HL-60/S4 (cell line): ENCODE results near the gene SPNS2.

Source experiments
- in situ Hi-C: fragments of 300-500 bp; cut with MboI; formaldehyde crosslinking; loops from 2 replicates; pipeline ENCODE4 v1.14.3; 2022; ENCODE audit warnings: low sequenced_read_pairs

The SPNS2 gene

GRCh38 chr17:4548061-4548461 is 49.4 kb downstream of the SPNS2 start:
- in situ Hi-C loops = no loop called here

DNA sequence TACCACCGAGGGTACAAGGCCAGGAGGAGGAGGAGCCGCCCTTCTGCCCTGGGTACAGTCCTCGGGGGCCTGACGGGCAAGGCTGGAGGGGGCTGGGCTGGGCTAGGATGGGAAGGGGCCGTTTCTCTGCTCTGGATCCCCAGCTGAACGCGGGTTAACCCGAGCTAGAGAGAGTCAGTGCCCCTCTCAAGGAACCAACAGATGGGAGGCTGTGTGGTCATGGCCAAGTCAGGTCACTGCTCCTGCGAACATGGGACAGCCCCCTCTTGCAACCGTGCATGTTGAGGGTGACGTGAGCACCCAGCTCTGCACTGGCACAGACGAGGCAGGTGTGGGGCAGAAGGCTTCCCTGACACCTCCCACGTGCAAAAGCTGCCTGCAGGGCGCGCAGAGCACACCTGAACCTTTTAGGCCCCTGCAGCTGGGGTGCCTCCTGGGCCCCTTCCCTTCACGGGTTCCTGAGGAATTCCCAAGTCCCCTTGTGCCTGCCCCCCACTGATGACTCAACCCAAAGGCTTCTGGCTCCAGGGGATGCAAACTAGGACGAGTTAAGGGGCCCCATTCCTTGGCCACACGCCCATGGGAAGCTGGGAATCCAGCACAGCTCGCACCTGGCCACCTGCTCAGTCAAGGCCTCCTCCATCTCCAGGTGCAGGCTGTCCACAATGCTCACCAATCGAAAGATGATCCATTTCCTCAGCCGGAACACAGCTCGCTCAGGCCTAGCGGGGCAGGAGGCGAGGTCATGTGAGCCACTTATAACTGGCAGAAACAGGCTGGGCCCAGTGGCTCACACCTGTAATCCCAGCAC is 50.2 kb downstream of the SPNS2 start:
- in situ Hi-C loops = no loop called here

- in situ Hi-C loops = no loop called here
Observed at GRCh38 chr17:4549781-4550533, 51.3 kb downstream of the SPNS2 start.

DNA sequence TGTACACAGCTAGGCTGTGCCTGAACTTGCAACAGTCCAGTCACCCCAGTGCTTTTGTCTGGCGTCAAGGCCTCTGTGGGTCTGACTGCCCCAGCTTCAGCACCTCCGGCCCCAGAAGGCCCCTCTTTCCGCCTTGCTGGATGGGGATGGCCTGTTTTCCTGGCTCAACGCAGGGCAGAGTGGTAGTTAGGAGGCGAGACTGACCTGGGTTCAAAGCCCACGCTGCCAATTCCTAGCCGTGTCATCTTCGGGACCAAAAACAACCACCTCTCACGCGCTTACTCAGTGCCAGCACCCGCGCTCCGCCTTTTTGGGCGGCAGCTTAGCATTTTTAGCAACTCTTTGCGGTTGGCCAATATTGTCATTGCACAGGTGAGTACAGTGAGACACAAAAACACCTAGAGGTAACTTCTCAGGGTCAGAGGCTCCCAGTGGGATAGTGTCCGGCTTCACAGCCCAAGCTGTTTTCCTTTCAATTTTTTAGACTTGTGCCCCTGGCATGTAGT is 51.9 kb downstream of the SPNS2 start:
- in situ Hi-C loops = no loop called here

- in situ Hi-C loops = no loop called here
Observed at GRCh38 chr17:4551141-4551540, 52.5 kb downstream of the SPNS2 start.

GRCh38 chr17:4551796-4552525 is 53.3 kb downstream of the SPNS2 start:
- in situ Hi-C loops = no loop called here

DNA sequence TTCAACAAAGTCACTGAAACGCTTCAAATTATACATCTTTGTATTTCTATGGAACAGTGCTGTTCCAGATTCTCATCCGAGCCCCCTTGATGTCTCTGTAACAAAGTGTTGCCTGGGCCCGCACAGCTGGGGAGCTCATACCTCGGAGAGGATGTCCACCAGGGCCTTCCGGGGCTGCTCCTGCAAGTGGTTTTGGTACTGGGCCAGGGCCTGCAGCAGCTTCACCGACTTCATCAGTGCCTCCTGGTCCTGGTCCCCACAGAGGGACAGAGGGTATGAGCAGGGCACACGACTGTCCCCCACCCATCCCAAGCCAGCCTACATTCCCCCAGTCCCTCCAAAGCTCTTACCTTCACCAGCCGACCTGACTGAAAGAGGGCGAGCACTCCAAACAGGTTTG is 55.0 kb downstream of the SPNS2 start:
- in situ Hi-C loops = no loop called here

DNA sequence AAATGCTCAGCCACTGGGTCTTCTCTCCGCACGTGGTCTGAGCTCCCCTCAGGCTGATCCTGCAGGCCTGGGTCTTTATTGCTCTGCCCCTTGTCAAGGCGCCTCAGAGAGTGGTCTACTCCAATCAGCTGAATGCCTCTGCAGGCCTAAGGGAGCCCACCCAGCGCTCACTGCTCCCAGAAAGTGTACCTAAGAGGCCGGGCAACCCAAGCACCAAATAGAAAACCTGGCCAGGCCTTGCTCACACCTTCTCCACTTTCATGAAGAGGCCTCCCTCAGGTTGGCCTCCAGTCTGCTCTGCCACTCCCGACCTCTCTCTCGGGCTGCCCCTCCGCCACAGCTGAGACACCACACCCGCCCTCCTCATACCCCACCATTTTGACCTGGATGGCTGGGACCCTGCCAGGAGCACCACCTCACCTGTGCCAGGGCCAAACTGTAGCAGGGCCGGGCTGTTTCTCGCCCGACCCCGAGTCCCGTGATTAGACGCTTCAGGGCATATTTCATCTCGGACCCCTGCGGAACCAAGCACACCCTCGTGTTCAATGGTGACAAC is 55.8 kb downstream of the SPNS2 start:
- in situ Hi-C loops = no loop called here

GRCh38 chr17:4554997-4555799 is 56.5 kb downstream of the SPNS2 start, which contains the start of gene MYBBP1A:
Gene MYBBP1A (minus strand): TSS chr17:4555384. CDS start chr17:4555324, 60 bp downstream.
- in situ Hi-C loops = no loop called here

DNA sequence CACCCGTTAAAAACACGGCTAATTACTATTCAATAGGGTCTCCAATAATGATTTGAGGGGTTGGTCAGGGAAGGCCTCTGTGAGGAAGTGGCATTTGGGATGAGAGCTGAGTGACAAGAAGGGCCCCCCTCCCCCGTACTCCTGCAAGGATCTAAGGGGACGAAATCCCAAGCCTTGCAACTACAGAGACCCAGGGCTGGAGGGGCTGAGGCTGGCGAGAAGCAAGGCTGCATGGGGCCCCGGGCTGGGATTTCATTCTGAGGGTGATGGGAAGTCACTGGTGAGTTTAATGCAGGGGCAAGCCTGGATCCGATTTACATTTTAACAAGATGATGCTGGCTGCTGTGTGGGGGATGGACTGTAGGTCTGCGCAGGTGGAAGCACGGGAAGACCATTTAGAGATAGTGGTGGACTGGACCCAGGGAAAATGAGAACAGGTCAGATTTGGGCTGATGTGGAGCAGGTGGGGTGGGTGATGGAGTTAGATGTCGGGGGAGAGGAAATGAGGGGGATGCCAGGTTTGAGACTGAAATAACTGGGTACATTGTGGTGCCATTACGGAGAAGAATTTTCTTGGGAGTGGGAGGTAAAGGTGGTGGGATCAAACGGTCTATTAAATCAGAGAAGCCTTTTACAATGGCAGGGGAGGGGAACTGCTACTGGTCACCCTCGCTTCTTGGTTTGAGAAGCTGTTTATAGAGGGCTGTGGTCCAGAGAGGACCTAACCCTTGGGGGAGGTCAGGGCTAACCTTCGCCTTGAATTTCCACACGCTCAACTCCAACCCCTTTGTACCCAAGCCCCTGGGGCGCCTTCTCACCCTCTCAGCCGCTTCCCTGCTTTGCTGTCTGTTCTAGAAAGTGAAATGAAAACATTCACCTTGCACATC is 57.4 kb downstream of the SPNS2 start:
- in situ Hi-C loops = no loop called here

- in situ Hi-C loops = no loop called here
Observed at GRCh38 chr17:4556996-4557395, 58.3 kb downstream of the SPNS2 start.

GRCh38 chr17:4557626-4558346 is 59.1 kb downstream of the SPNS2 start:
- in situ Hi-C loops = no loop called here

DNA sequence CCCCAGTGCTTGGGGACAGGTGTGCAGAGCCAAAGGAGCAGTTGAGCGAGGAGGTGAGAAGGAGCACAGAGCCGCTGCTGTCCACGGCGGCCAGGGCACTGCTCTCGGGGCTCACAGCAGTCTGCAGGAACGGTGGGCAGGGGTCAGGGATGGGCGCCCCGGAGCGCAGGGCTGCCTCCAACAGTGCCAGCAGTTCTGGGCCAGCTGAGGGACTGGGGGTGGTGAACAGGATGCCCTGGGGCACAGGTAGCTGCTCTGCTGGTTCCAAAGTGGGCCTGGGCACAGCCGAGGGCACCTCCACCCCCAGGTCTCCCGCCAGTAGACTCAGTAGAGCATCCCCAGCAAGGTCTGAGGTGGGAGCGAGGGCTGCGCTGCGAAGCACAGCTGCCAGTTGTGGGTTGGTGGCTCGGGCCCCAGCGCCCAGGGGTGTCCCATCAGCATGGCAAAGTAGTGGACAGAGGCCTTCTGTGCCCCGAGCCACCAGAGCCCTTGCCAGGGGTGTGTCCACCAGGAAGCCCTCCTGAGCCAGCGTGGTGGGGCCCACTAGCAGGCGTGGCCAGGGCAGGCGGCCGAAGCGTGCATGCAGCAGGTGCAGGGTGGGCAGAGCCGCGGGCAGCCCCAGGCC is 59.8 kb downstream of the SPNS2 start:
- in situ Hi-C loops = no loop called here

DNA sequence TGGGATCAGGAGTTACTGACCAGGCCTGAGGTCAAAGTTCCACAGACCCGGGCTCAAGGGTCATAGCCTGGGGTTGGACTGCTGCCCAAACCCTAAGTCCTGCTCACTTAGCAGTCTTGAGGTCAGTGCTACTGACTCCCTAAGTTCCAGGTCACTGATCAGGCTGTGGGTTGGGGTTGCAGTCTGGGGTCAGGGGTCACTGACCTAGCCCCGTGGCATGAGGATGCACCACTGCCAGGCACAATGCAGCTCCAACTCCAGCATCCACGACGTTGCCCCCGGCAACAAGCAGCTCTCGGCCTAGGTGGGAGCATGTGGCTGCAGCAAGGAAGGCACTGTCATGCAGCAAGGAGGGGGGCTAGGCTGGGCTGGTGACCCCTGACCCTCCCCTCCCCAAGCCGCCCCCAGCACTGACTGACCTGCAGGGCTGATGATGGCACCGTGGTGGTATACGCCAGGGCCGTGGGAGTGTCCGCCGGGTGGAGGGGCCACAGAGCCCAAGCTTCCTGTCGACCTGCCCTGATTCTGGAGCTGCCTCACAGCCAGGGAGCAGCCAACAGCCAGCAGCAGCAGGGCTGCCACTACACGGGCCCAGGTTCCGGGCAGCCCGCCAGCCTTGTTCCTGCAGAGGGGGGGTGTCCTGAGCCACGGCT is 60.6 kb downstream of the SPNS2 start:
- in situ Hi-C loops = no loop called here

GRCh38 chr17:4559966-4560365 is 61.3 kb downstream of the SPNS2 start:
- in situ Hi-C loops = no loop called here

GRCh38 chr17:4560421-4560820 is 61.7 kb downstream of the SPNS2 start, which contains the start of gene GGT6:
Gene GGT6 (minus strand): TSS chr17:4560577. CDS start chr17:4560521, 56 bp downstream.
- in situ Hi-C loops = no loop called here

DNA sequence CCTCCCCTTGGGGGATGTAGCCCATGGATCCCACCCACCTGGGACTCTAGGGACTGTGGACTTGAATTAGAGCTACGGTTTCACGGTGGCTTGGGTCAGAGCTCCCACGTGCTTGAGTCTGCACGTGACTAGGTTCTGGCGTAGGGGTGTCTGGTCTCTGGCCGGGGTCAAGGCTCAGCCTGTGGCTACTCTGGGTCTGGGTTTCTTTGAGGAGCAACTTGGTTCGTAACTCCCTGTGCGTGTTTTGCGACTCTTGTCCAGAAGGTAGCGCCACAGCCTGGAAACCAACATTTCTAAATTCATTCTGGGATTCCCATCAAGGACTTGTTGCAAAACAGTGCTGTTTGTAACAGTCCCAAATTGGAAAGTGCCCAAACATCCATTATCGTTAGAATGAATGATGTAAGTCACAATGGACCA is 62.2 kb downstream of the SPNS2 start:
- in situ Hi-C loops = no loop called here
